ENCODE data around the gene NR2C2. TPM values are rescaled to one million over a fixed set of nuclear protein-coding genes. Genes with fewer than 3 reads are reported as not detected.
"Not testable (repeated sequence)": the region's sequence is repeated elsewhere in the genome, so short reads cannot be mapped to it uniquely, and the experiment has no call there.

The NR2C2 gene
- total RNA-seq, 1 experiment from 2014 or later = 20.1 TPM

- peak; percentile 9 for DNase-seq (ENCODE audit: low read depth)
These were observed 10.5 kb downstream of the NR2C2 start for GRCh38 chr3:14957925-14958324.

GRCh38 chr3:14959359-14959943 is 12.1 kb downstream of the NR2C2 start:
- no peak for DNase-seq (ENCODE audit: low read depth)

- DNase-seq (ENCODE audit: low read depth) = peak; percentile 78
These were observed 15.4 kb downstream of the NR2C2 start for GRCh38 chr3:14962762-14963161.

- no peak for DNase-seq (ENCODE audit: low read depth)
These were observed 19.9 kb downstream of the NR2C2 start for GRCh38 chr3:14967285-14967684.

GRCh38 chr3:14969671-14970070 is 22.3 kb downstream of the NR2C2 start:
- no peak for DNase-seq (ENCODE audit: low read depth)

GRCh38 chr3:14976317-14976716 is 28.9 kb downstream of the NR2C2 start:
- no peak for DNase-seq (ENCODE audit: low read depth)

GRCh38 chr3:14980689-14981088 is 33.3 kb downstream of the NR2C2 start:
- DNase-seq (ENCODE audit: low read depth) = no peak

GRCh38 chr3:14984581-14985113 is 37.3 kb downstream of the NR2C2 start:
- DNase-seq (ENCODE audit: low read depth) = no peak

GRCh38 chr3:14988988-14989394 is 41.6 kb downstream of the NR2C2 start:
- no peak for DNase-seq (ENCODE audit: low read depth)

- peak; percentile 92 for DNase-seq (ENCODE audit: low read depth)
These were observed 42.8 kb downstream of the NR2C2 start for GRCh38 chr3:14989943-14990779.

GRCh38 chr3:14990780-14991148 is 43.4 kb downstream of the NR2C2 start:
- no peak for DNase-seq (ENCODE audit: low read depth)

- DNase-seq (ENCODE audit: low read depth) = no peak
These were observed 43.9 kb downstream of the NR2C2 start for GRCh38 chr3:14991151-14991742.

- no peak for DNase-seq (ENCODE audit: low read depth)
These were observed 44.6 kb downstream of the NR2C2 start for GRCh38 chr3:14991818-14992612.

- no peak for DNase-seq (ENCODE audit: low read depth)
These were observed 50.6 kb downstream of the NR2C2 start for GRCh38 chr3:14997941-14998340.

- DNase-seq (ENCODE audit: low read depth) = not testable (repeated sequence)
These were observed 51.8 kb downstream of the NR2C2 start for GRCh38 chr3:14999182-14999581.

GRCh38 chr3:15007681-15008141 is 60.3 kb downstream of the NR2C2 start:
- DNase-seq (ENCODE audit: low read depth) = peak; percentile 29

- no peak for DNase-seq (ENCODE audit: low read depth)
These were observed 61.8 kb downstream of the NR2C2 start for GRCh38 chr3:15009167-15009566.

GRCh38 chr3:15010664-15011063 is 63.3 kb downstream of the NR2C2 start:
- DNase-seq (ENCODE audit: low read depth) = no peak

- DNase-seq (ENCODE audit: low read depth) = no peak
These were observed 63.8 kb downstream of the NR2C2 start for GRCh38 chr3:15011174-15011573.

GRCh38 chr3:15014606-15015328 is 67.4 kb downstream of the NR2C2 start:
- no peak for DNase-seq (ENCODE audit: low read depth)

- peak; percentile 68 for DNase-seq (ENCODE audit: low read depth)
These were observed 68.1 kb downstream of the NR2C2 start for GRCh38 chr3:15015456-15015855.

All from LHCN-M2 (cell line).